Endothelial cell of hepatic sinusoid (primary cell): Measurements from ENCODE around the gene UBC.
"Not testable (repeated sequence)": the region's sequence is repeated elsewhere in the genome, so short reads cannot be mapped to it uniquely, and the experiment has no call there.

ENCODE experiments used
- in situ Hi-C: cut with HindIII; loops from 2 replicates; pipeline ENCODE4 v1.10.0; 2017; ENCODE audit warnings: low sequenced_read_pairs

Gene UBC

GRCh38 chr12:124915239-124916236 is 1.1 kb upstream of the UBC start:
- in situ Hi-C loops: no loop called here

DNA sequence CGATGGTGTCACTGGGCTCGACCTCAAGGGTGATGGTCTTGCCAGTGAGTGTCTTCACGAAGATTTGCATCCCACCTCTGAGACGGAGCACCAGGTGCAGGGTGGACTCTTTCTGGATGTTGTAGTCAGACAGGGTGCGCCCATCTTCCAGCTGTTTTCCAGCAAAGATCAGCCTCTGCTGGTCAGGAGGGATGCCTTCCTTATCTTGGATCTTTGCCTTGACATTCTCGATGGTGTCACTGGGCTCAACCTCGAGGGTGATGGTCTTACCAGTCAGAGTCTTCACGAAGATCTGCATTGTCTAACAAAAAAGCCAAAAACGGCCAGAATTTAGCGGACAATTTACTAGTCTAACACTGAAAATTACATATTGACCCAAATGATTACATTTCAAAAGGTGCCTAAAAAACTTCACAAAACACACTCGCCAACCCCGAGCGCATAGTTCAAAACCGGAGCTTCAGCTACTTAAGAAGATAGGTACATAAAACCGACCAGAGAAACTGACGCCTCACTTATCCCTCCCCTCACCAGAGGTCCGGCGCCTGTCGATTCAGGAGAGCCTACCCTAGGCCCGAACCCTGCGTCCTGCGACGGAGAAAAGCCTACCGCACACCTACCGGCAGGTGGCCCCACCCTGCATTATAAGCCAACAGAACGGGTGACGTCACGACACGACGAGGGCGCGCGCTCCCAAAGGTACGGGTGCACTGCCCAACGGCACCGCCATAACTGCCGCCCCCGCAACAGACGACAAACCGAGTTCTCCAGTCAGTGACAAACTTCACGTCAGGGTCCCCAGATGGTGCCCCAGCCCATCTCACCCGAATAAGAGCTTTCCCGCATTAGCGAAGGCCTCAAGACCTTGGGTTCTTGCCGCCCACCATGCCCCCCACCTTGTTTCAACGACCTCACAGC is 717 bp downstream of the UBC start:
- in situ Hi-C loops: no loop called here

- in situ Hi-C loops: not testable (repeated sequence)
Measured at GRCh38 chr12:124912529-124913287, 1.7 kb downstream of the UBC start.

DNA sequence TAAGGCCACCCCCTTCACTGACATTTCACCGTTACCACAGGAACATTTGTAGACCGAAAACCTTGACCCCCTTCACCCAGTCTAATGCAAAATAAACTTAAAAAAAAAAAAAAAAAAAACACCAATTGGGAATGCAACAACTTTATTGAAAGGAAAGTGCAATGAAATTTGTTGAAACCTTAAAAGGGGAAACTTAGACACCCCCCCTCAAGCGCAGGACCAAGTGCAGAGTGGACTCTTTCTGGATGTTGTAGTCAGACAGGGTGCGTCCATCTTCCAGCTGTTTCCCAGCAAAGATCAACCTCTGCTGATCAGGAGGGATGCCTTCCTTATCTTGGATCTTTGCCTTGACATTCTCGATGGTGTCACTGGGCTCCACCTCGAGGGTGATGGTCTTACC is 2.9 kb downstream of the UBC start:
- in situ Hi-C loops: not testable (repeated sequence)

- in situ Hi-C loops: no loop called here
Measured at GRCh38 chr12:124910561-124911478, 3.6 kb downstream of the UBC start.

DNA sequence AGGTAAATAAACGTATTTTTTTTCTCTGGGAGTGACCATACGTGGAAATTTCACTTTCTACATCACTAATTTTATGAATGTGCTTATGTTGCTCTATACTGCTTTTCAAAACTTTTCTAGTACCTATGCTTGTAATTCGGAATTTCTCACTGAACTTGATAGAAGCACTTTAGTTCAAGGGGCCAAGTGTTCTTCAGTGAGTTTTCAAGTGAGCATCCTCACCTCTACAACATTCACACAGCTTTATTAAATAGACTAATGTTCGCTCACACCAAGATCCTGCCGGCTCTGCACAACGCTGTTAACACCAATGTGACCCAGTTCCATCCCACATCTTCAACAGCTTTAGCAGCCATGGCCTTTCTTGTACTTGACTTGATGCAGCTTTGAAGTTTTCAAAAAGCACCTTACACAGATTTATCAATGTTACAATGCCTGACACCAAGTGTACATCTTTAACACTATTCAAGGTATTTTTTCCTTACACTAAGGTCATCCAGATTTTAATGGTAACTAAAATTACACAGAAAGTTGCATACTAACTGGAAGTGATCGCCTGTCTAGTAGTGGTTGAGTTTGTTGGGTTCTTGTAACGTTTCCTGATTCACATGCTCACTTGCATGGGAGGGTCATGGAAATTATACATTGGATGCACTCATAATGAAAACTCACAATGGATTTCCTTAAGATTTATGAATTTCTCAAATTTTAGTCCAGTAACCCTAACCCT is 4.5 kb downstream of the UBC start:
- in situ Hi-C loops: no loop called here

- in situ Hi-C loops: no loop called here
Measured at GRCh38 chr12:124906606-124907261, 7.7 kb downstream of the UBC start.

GRCh38 chr12:124904306-124905098 is 9.9 kb downstream of the UBC start:
- in situ Hi-C loops: no loop called here

DNA sequence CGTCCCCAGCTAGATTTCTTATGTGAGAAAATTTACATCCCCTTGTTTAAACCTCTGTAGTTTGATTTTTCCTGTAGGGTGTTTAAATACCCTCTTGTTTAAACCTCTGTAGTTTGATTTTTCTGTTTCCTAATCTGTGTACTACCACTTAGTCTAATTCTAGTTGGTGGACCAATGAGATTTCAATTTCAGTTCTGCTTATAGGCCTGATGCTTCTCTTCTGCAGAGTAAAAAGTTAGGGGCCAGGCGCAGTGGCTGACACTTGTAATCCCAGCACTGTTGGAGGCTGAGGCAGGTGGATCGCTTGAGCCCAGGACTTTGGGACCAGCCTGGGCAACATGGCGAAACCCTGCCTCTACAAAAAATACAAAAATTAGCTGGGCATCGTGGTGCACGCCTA is 11.5 kb downstream of the UBC start:
- in situ Hi-C loops: no loop called here

GRCh38 chr12:124901003-124901402 is 13.4 kb downstream of the UBC start:
- in situ Hi-C loops: no loop called here

DNA sequence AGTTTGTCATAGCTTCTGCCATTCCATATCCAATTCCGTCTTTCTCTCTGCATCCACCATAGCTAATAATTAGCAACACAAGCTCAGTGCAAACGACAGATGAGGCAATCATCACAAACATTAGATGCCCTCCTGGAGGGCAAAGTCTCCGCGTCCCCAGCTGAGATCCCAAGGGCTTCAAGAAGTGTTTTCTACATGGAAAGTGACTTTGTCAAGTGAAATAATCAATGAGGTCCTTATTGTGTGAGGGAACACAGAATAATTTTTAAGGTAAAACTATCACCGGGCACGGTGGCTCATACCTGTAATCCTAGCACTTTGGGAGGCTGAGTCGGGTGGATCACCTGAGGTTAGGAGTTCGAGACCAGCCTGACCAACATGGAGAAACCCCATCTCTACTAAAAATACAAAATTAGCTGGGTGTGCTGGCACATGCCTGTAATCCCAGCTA is 14.1 kb downstream of the UBC start:
- in situ Hi-C loops: not testable (repeated sequence)

DNA sequence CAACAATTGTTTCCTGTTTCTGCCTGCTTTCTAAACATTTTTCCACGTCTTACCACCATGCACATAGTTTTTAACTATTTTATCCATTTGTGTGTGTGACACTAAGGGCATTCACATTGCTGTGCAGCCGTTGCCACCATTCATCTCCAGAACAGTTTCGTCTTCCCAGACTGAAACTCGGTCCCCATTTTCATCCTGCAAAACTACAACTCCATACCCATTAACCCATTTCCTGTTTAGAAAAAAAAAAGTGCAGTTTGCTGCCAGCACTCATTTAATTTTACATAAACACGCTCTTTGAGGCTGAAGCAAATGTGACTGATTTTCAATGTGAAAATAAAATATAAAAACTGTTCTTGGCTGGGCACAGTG is 15.5 kb downstream of the UBC start:
- in situ Hi-C loops: no loop called here

- in situ Hi-C loops: no loop called here
Measured at GRCh38 chr12:124898200-124898922, 16.1 kb downstream of the UBC start.

- in situ Hi-C loops: no loop called here
Measured at GRCh38 chr12:124896461-124896860, 18.0 kb downstream of the UBC start.

GRCh38 chr12:124893792-124894516 is 20.5 kb downstream of the UBC start:
- in situ Hi-C loops: no loop called here

DNA sequence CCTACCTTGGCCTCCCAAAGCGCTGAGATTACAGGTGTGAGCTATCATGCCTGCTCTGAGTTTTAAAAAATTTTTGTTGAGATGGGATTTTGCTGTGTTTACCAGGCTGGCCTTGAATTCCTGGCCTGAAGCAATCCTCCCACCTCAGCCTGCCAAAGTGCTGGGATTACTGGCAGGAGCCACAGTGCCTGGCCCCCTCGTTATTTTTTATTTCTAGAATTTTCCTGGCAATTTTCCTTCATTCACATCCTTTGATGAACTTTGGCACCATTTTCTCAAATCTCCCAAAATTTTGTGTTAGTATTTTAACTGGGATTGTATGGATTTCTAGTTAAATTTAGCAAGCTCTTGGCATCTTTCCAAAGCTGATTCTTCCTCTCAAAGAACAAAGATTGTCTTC is 26.2 kb downstream of the UBC start:
- in situ Hi-C loops: no loop called here
